HG03378 (cell line): ENCODE results near the gene MSI2.

ENCODE experiments used
- ATAC-seq: cut with Tn5 transposase; IDR thresholded peaks from one replicate; pipeline ENCODE4 v1.9.1; 2021; ENCODE audit warnings: mild to moderate bottlenecking, moderate library complexity; ENCODE audit not compliant: unreplicated experiment

The MSI2 gene

GRCh38 chr17:57269052-57269451 lies 12.7 kb downstream of the MSI2 start:
- ATAC-seq, result no peak

- ATAC-seq, result no peak
Measured at GRCh38 chr17:57269598-57270255, 13.4 kb downstream of the MSI2 start.

GRCh38 chr17:57270801-57271245 lies 14.5 kb downstream of the MSI2 start:
- ATAC-seq, result no peak

GRCh38 chr17:57271821-57272220 lies 15.5 kb downstream of the MSI2 start:
- ATAC-seq, result no peak

- no peak for ATAC-seq
Measured at GRCh38 chr17:57273490-57273889, 17.2 kb downstream of the MSI2 start.

GRCh38 chr17:57274162-57274561 lies 17.8 kb downstream of the MSI2 start:
- no peak for ATAC-seq

- no peak for ATAC-seq
Measured at GRCh38 chr17:57275071-57275764, 18.9 kb downstream of the MSI2 start.

GRCh38 chr17:57276621-57277020 lies 20.3 kb downstream of the MSI2 start:
- ATAC-seq, result no peak

GRCh38 chr17:57277923-57278604 lies 21.7 kb downstream of the MSI2 start:
- ATAC-seq, result no peak

GRCh38 chr17:57278740-57279387 lies 22.5 kb downstream of the MSI2 start:
- ATAC-seq, result no peak

GRCh38 chr17:57279432-57279831 lies 23.1 kb downstream of the MSI2 start:
- ATAC-seq, result no peak

- ATAC-seq, result no peak
Measured at GRCh38 chr17:57281887-57282286, 25.6 kb downstream of the MSI2 start.

- no peak for ATAC-seq
Measured at GRCh38 chr17:57282296-57282695, 26.0 kb downstream of the MSI2 start.

- no peak for ATAC-seq
Measured at GRCh38 chr17:57283203-57283971, 27.1 kb downstream of the MSI2 start.

- ATAC-seq, result no peak
Measured at GRCh38 chr17:57284583-57284982, 28.3 kb downstream of the MSI2 start.

GRCh38 chr17:57284984-57285646 lies 28.8 kb downstream of the MSI2 start:
- ATAC-seq, result peak; percentile 79

- no peak for ATAC-seq
Measured at GRCh38 chr17:57285701-57286100, 29.4 kb downstream of the MSI2 start.

- no peak for ATAC-seq
Measured at GRCh38 chr17:57286399-57287105, 30.2 kb downstream of the MSI2 start.

GRCh38 chr17:57288040-57288772 lies 31.9 kb downstream of the MSI2 start:
- ATAC-seq, result no peak
